ENCODE data around the gene IFNA14.
"Not testable (repeated sequence)": the region's sequence is repeated elsewhere in the genome, so short reads cannot be mapped to it uniquely, and the experiment has no call there.

GRCh38 chr9:21217211-21217610 is 22.6 kb downstream of the IFNA14 start, which contains the start of gene IFNA16:
- TF ChIP-seq, protein P1, sequence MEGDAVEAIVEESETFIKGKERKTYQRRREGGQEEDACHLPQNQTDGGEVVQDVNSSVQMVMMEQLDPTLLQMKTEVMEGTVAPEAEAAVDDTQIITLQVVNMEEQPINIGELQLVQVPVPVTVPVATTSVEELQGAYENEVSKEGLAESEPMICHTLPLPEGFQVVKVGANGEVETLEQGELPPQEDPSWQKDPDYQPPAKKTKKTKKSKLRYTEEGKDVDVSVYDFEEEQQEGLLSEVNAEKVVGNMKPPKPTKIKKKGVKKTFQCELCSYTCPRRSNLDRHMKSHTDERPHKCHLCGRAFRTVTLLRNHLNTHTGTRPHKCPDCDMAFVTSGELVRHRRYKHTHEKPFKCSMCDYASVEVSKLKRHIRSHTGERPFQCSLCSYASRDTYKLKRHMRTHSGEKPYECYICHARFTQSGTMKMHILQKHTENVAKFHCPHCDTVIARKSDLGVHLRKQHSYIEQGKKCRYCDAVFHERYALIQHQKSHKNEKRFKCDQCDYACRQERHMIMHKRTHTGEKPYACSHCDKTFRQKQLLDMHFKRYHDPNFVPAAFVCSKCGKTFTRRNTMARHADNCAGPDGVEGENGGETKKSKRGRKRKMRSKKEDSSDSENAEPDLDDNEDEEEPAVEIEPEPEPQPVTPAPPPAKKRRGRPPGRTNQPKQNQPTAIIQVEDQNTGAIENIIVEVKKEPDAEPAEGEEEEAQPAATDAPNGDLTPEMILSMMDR (IDR thresholded peaks at IDR 0.05; ENCODE audit: borderline replicate concordance, extremely low read depth, low read length, poor library complexity, severe bottlenecking) = not testable (repeated sequence)
- not testable (repeated sequence) for TF ChIP-seq EZH2 (IDR thresholded peaks at IDR 0.05; ENCODE audit: borderline replicate concordance, low read depth, low read length, severe bottlenecking)

Data from DND-41 (cell line).